Smooth muscle cell of the pulmonary artery (primary cell): ENCODE data around the gene YWHAH. TPM values are rescaled to one million over a fixed set of nuclear protein-coding genes. Genes with fewer than 3 reads are reported as not detected.

Experiments
- total RNA-seq: library from RNA; depleted of rRNA; stranded (reverse); fragments of >200 nt; gene quantifications from 2 replicates; pipeline ENCODE4 v1.2.3, GENCODE V29; 2014

Gene YWHAH
- 82.3 and 87.7 TPM in 2 replicates for total RNA-seq

DNA sequence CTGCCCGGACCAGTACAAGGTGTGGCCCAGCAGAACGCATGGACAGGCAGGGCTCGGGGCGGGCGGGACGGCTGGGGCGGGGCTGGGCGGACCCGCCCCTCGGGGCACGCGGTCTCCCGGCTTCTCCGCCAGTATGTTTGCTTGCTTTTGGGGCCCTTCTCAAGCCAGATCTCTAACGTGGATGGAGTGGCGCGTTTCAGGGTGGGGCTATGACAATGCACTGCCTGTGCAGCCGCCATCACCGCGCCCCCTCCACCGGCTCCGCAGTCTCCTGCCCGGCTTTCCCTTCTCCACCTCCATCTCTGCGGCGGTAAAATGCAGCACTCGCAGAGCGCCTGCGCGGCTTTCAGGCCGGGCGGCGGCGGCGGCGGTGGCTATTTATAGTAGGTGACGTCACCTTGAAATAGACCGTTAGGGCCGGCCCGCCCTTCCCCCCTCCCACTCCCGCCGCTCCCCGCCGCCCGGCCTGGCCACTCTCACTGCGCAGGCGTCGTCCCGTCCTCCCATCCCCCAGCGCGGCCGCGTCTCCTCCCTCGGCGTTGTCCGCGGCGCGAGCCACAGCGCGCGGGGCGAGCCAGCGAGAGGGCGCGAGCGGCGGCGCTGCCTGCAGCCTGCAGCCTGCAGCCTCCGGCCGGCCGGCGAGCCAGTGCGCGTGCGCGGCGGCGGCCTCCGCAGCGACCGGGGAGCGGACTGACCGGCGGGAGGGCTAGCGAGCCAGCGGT, at the start of gene YWHAH:
TSS of gene YWHAH (plus strand) at position 558 of the 722 bp plus-strand sequence. CDS start 199 bp downstream, outside the sequence.

Other genes with a start within 250 kb of the YWHAH start
- gene PRR14L, start 194.4 kb upstream of the YWHAH start, total RNA-seq: 22.3 and 22.5 TPM in 2 replicates
- 10.2 and 11.6 TPM in 2 replicates for gene DEPDC5, start 190.5 kb upstream of the YWHAH start, total RNA-seq
- not detected in 2 replicates for gene SLC5A1, start 98.7 kb downstream of the YWHAH start, total RNA-seq
- gene C22orf42, start 214.8 kb downstream of the YWHAH start, total RNA-seq: not detected in 2 replicates